ENCODE results near the gene KLF15. TPM values are rescaled to one million over a fixed set of nuclear protein-coding genes. Genes with fewer than 3 reads are reported as not detected.
A peak's percentile ranks its signal among the peaks of the same experiment; 100 is the strongest.

Gene KLF15
- total and polyA plus RNA-seq, 9 of the 15 experiments (the other 6 are each of a cell fraction or from before 2014, with no cell fraction given): 0.08 to 4.8 (median 1.2) TPM

- TF ChIP-seq MLX (CRISPR knock-in tag; conservative IDR thresholded peaks at IDR 0.05) (no peak), E2F4 (CRISPR knock-in tag; IDR thresholded peaks at IDR 0.05; ENCODE audit: low read depth) (no peak), CBX2 (IDR thresholded peaks at IDR 0.05; ENCODE audit: insufficient read depth, low read length, poor library complexity, severe bottlenecking) (no peak), ATF1 (CRISPR knock-in tag; IDR thresholded peaks at IDR 0.05) (no peak), ATF1 (tag; IDR thresholded peaks at IDR 0.05) (peak; percentile 57), TRIM28 (IDR thresholded peaks at IDR 0.05) (no peak), RBM34 (IDR thresholded peaks at IDR 0.05; ENCODE audit: borderline replicate concordance, insufficient read depth, low read length) (no peak), ZNF41 (CRISPR knock-in tag; conservative IDR thresholded peaks at IDR 0.05) (no peak), ZNF324 (CRISPR knock-in tag; IDR thresholded peaks at IDR 0.05) (no peak), POLR2AphosphoS5 (IDR thresholded peaks at IDR 0.05; ENCODE audit: control insufficient read depth, insufficient read depth, low read depth, low read length) (no peak), TEAD1 (CRISPR knock-in tag; IDR thresholded peaks at IDR 0.05) (no peak), ZNF224 (CRISPR knock-in tag; IDR thresholded peaks at IDR 0.05) (no peak), ZNF507 (tag; conservative IDR thresholded peaks at IDR 0.05) (no peak), NFE2L1 (tag; IDR thresholded peaks at IDR 0.05; ENCODE audit: borderline replicate concordance, low read depth) (no peak), NCOA4 (IDR thresholded peaks at IDR 0.05; ENCODE audit: partially characterized antibody) (no peak), FOXJ3 (CRISPR knock-in tag; IDR thresholded peaks at IDR 0.05) (no peak), ZFPM2 (CRISPR knock-in tag; IDR thresholded peaks at IDR 0.05) (no peak), ZNF282 (CRISPR knock-in tag; IDR thresholded peaks at IDR 0.05) (no peak), RBM22 (IDR thresholded peaks at IDR 0.05; ENCODE audit: low read depth, low read length, poor library complexity, severe bottlenecking) (no peak), HIVEP1 (CRISPR knock-in tag; IDR thresholded peaks at IDR 0.05) (no peak), NFYB (IDR thresholded peaks at IDR 0.05; ENCODE audit: extremely low read depth, insufficient read length) (peak; percentile 37), NR1H2 (CRISPR knock-in tag; IDR thresholded peaks at IDR 0.05) (no peak), PML (IDR thresholded peaks at IDR 0.05; ENCODE audit: low read length) (no peak), ZNF217 (CRISPR knock-in tag; IDR thresholded peaks at IDR 0.05) (no peak), ZNF512 (tag; IDR thresholded peaks at IDR 0.05) (no peak), ARHGAP35 (IDR thresholded peaks at IDR 0.05; ENCODE audit: partially characterized antibody) (no peak), KHSRP (IDR thresholded peaks at IDR 0.05) (no peak), TAF9B (IDR thresholded peaks at IDR 0.05; ENCODE audit: partially characterized antibody) (peak; percentile 45), ESRRA (IDR thresholded peaks at IDR 0.05; ENCODE audit: borderline replicate concordance, low read depth) (peak; percentile 41; the same call in 1 of the 2 replicates)
Observed at GRCh38 chr3:126355777-126356372, 1.3 kb downstream of the KLF15 start (continued).
